LNCAP (cell line): ENCODE data around the gene ESF1.

ENCODE experiments used
- TF ChIP-seq, protein P1 (sequence below): fragments of 450-650 bp; IDR thresholded peaks from 2 replicates; pipeline ENCODE4 v1.5.1; 2017; ENCODE audit warnings: mild to moderate bottlenecking

Gene ESF1

DNA sequence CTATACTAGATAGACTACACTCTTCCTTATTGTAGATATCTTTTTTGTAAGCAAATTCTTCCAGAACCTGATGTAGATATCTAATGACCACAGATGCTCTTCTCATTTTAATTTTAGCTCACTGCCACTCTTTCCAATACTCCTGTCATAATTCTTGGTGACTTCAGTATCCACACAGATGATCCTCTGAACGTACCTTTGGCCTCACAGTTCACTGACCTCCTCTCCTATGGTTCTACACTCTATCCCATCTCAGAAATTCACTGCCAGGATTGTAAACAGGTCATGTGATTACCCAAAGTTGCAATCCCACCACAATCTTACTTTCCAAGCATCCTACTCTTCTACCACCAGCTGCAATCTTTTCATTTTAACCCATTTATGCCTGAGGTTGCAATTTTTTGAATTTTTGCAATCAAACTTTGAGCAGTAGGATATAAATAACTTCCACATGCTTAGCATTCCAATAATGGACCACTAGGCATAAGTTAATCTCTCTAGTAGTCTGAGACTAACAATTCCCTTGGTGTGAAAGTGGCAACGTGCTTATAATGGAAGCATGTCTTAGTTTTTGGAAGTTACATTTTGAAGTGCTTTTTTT, 31.2 kb downstream of the ESF1 start:
- TF ChIP-seq, protein P1, sequence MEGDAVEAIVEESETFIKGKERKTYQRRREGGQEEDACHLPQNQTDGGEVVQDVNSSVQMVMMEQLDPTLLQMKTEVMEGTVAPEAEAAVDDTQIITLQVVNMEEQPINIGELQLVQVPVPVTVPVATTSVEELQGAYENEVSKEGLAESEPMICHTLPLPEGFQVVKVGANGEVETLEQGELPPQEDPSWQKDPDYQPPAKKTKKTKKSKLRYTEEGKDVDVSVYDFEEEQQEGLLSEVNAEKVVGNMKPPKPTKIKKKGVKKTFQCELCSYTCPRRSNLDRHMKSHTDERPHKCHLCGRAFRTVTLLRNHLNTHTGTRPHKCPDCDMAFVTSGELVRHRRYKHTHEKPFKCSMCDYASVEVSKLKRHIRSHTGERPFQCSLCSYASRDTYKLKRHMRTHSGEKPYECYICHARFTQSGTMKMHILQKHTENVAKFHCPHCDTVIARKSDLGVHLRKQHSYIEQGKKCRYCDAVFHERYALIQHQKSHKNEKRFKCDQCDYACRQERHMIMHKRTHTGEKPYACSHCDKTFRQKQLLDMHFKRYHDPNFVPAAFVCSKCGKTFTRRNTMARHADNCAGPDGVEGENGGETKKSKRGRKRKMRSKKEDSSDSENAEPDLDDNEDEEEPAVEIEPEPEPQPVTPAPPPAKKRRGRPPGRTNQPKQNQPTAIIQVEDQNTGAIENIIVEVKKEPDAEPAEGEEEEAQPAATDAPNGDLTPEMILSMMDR: no peak

GRCh38 chr20:13749811-13750210, 34.9 kb downstream of the ESF1 start:
- TF ChIP-seq, protein P1: no peak

- TF ChIP-seq, protein P1: no peak
Observed at GRCh38 chr20:13745784-13746183, 38.9 kb downstream of the ESF1 start.

DNA sequence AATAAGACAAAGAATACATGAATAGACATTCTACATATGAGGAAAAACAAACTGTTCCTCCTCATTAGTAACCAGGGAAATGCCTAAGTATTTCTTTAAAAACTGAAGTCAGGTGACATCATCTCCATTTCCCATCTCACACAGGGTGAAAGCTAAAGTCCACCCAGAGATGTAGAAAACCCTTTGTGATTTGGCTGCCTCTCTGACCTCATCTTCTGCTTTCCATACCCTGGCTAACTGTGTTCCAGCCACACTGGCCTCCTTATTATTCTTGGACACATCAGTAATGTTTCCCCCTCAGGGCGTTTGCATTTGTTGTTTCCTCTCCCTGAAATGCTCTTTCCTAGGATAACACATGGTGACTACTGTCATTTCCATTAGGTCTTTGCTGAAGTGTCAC, 40.4 kb downstream of the ESF1 start:
- TF ChIP-seq, protein P1: no peak

- TF ChIP-seq, protein P1: no peak
Observed at GRCh38 chr20:13741879-13742278, 42.8 kb downstream of the ESF1 start.

DNA sequence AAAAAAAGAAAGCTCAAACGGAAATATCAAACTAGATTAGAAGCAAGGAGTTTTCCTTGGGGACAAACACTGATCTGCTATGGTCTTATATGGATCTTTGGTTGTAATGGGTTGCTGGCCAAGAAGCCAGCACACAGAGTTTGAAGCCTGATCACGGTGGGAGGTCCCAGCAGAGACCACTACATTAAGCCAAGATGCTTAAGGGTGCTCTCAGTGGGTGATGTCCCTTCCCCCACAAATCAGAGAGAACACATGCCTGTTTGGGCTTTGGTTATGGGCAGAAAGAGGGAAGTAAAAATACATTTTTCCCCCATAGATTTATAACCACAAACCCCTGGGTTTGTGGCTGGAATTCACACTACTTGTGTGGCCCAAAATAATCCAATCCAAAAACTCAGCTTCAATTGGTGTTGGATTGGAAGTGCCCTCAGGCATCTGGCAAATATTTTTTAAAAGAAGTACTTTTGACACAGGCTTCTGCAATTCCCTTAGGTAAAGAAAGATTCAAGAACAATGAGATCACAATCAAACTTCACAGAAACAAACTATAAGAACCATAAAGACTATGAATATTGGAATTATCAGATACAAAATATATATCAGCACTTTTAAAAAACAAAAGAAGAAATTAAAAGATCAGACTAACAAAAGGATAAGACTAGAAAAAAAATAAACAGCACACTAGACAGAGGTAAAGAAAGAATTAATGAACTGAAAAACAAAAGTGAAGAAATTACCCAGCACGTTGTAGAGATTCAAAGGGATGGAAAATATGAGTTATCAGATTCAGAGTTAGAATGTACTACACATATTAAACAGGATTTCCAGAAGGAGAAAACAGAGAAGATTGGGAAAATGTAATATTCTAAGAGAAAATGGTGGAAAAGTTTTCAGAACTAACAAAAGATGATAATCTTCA, 44.7 kb downstream of the ESF1 start:
- TF ChIP-seq, protein P1: no peak

- TF ChIP-seq, protein P1: no peak
Observed at GRCh38 chr20:13736436-13737191, 48.1 kb downstream of the ESF1 start.
